Stimulated activated CD8-positive, alpha-beta memory T cell treated with anti-CD3 and anti-CD28 coated beads, Interleukin-4, amount 100 ng/mL, for 48 hours (primary cell): ENCODE measurements around the gene OVCH2.
"Not testable (repeated sequence)": the region's sequence is repeated elsewhere in the genome, so short reads cannot be mapped to it uniquely, and the experiment has no call there.

Source experiments
- DNase-seq: peaks from one replicate; pipeline ENCODE4 v3.0.0-alpha.2; 2020

Gene OVCH2

GRCh38 chr11:7670641-7671040 lies 35.6 kb downstream of the OVCH2 start:
- no peak for DNase-seq

GRCh38 chr11:7668911-7669310 lies 37.4 kb downstream of the OVCH2 start:
- no peak for DNase-seq

GRCh38 chr11:7668464-7668863 lies 37.8 kb downstream of the OVCH2 start:
- no peak for DNase-seq

GRCh38 chr11:7667460-7667859 lies 38.8 kb downstream of the OVCH2 start:
- DNase-seq = no peak

- DNase-seq = no peak
These were observed 39.9 kb downstream of the OVCH2 start for GRCh38 chr11:7666292-7666866.

GRCh38 chr11:7665473-7666291 lies 40.6 kb downstream of the OVCH2 start:
- DNase-seq = peak; percentile 92

- DNase-seq = no peak
These were observed 41.4 kb downstream of the OVCH2 start for GRCh38 chr11:7664867-7665266.

- DNase-seq = not testable (repeated sequence)
These were observed 42.7 kb downstream of the OVCH2 start for GRCh38 chr11:7663531-7663930.

GRCh38 chr11:7657306-7658025 lies 48.8 kb downstream of the OVCH2 start:
- DNase-seq = no peak

- no peak for DNase-seq
These were observed 49.6 kb downstream of the OVCH2 start for GRCh38 chr11:7656704-7657103.

- DNase-seq = no peak
These were observed 50.7 kb downstream of the OVCH2 start for GRCh38 chr11:7655253-7656217.

- no peak for DNase-seq
These were observed 52.0 kb downstream of the OVCH2 start for GRCh38 chr11:7654195-7654705.

- no peak for DNase-seq
These were observed 54.6 kb downstream of the OVCH2 start for GRCh38 chr11:7651700-7652099.

GRCh38 chr11:7651140-7651551 lies 55.1 kb downstream of the OVCH2 start:
- DNase-seq = no peak

- no peak for DNase-seq
These were observed 58.0 kb downstream of the OVCH2 start for GRCh38 chr11:7648264-7648663.

GRCh38 chr11:7646866-7647265 lies 59.4 kb downstream of the OVCH2 start:
- DNase-seq = no peak

- DNase-seq = no peak
These were observed 61.1 kb downstream of the OVCH2 start for GRCh38 chr11:7645206-7645605.

- DNase-seq = no peak
These were observed 63.0 kb downstream of the OVCH2 start for GRCh38 chr11:7643314-7643713.

- no peak for DNase-seq
These were observed 63.5 kb downstream of the OVCH2 start for GRCh38 chr11:7642747-7643146.

- no peak for DNase-seq
These were observed 65.5 kb downstream of the OVCH2 start for GRCh38 chr11:7640816-7641215.

- DNase-seq = no peak
These were observed 66.6 kb downstream of the OVCH2 start for GRCh38 chr11:7639643-7640025.
